GM18907 (cell line): ENCODE measurements around the gene AJM1.
"Not testable (repeated sequence)": the region's sequence is repeated elsewhere in the genome, so short reads cannot be mapped to it uniquely, and the experiment has no call there.

Source experiments
- ATAC-seq: cut with Tn5 transposase; IDR thresholded peaks from one replicate; pipeline ENCODE4 v1.9.1; 2021; ENCODE audit warnings: mild to moderate bottlenecking, moderate library complexity; ENCODE audit not compliant: unreplicated experiment

Gene AJM1

DNA sequence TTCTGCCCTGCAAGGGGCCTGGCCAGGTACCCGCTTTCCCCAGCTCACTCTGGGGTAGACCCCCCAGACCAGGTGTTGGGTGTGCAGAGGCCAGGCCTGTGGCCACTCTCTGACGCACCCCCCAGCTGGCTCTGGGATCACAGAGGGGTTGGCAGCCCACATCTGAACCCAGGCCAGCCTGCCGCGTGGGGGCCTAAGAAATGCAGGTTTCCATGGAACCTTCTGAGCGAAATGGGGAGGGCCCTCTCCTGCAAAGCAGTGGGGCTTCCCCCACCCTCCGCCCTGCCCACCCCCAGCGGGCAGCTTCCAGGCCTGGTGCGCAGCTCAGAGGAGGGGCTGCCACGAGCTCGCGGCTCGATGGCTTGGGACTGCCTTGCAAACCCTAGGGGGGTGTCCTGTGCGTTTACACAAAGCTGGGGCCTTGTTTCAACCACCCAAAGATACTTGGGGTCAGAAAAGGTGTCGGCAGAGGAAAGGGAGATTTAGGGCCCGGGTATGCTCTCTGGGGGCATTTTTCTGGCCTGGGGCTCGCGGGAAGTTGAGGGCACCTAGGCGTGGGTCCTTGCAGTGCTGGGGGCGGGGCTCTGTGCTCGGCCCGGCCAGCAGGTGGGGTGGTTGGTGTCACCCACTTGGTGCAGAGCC lies 1.0 kb downstream of the AJM1 start:
- not testable (repeated sequence) for ATAC-seq

DNA sequence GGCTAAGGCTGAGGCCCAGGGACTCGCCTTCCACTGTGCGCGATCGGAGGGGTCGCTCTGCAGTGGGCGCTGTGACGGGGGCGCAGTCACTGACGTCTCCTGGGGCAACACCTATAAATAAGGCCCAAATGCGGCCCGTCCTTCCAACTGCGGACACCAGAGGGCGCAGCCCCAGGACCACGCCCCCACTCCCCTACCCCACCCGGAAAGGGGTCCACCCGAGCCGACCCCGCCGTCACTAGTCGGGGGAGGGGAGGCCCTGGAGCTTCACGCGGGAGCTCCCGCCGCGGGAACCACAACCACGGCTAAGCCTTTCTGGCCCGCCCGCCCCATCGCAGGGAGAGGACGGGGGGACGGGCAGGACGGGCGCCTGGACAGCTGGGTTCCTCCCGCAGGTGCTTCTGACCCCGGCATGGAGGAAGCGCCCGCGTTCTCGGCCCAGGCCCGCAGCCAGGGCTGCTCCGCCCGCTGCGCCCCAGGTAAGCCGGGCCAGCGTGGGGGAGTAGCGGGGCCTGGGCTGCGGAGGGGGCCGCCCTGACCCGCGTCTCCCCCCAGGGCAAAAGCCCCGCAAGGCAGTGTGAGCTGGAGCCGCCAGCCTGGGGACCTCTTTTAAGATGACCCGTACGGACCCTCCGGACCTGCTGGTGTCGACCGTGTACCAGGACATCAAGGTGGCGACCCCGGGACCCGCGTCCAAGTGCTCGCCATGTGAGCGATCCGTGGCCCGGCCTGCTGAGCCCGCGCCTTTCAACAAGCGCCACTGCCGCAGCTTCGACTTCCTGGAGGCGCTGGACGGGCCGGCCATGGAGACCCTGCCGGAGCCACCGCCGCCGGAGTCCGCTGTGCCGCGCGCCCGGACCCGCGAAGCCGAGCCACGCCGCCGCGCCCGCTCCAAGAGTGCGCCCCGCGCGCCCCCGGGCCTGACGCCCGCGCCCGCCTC lies 1.8 kb downstream of the AJM1 start:
- not testable (repeated sequence) for ATAC-seq

DNA sequence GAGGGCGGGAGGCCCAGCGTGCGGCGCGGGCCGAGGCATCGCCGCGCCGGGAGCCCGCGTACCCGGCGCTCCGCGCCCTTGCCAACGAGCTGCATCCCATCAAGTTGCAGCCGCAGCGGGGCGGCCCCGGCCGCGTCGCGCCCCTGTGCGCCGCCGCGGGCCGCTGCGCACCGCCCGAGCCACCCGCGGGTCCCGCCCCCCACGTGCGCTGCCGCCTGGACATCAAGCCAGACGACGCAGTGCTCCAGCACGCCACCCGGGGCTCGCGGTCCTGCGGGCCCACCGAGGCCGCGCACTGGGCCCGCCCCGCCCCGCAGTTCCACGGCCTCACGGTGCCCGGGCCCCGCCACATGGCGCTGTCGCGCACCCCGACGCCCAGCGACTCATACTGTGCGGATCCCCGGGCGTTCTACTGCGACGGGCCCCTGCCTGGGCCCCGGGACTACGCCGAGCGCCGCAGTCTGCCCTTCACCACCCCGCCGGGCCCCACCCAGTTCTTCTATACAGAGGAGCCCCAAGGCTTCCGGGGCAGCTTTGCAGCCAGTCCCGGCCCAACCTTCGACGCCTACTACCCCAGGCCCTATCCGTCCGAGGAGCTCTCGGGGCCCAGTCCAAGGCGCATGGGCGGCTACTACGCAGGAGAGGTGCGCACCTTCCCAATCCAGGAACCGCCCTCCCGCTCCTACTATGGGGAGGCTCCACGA lies 2.6 kb downstream of the AJM1 start:
- ATAC-seq: no peak

DNA sequence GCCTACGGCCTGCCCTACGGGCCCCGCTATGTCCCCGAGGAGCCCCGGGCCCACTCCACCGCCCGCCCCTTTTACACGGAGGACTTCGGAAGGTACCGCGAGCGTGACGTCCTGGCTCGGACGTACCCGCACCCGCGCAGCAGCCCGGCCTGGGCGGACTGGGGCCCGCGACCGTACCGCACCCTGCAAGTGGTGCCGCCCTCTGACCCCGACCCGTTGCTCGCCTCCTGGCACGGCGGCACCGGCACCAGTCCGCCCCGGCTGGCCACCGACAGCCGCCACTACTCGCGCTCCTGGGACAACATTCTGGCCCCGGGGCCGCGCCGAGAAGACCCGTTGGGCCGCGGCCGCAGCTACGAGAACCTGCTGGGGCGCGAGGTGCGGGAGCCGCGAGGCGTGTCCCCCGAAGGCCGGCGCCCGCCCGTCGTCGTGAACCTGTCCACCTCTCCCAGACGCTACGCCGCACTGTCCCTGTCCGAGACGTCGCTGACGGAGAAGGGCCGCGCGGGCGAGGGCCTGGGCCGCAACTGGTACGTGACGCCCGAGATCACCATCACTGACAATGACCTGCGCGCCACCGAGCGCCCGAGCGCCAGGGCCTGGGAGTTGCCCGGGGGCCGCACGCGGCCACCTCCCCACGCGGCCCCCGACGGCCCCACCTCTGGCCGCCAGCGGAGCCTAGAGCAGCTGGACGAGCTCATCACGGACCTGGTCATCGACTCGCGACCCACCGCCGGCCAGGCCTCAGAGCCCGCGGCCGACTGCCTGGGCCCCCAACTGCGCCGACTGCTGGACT lies 3.4 kb downstream of the AJM1 start:
- no peak for ATAC-seq

DNA sequence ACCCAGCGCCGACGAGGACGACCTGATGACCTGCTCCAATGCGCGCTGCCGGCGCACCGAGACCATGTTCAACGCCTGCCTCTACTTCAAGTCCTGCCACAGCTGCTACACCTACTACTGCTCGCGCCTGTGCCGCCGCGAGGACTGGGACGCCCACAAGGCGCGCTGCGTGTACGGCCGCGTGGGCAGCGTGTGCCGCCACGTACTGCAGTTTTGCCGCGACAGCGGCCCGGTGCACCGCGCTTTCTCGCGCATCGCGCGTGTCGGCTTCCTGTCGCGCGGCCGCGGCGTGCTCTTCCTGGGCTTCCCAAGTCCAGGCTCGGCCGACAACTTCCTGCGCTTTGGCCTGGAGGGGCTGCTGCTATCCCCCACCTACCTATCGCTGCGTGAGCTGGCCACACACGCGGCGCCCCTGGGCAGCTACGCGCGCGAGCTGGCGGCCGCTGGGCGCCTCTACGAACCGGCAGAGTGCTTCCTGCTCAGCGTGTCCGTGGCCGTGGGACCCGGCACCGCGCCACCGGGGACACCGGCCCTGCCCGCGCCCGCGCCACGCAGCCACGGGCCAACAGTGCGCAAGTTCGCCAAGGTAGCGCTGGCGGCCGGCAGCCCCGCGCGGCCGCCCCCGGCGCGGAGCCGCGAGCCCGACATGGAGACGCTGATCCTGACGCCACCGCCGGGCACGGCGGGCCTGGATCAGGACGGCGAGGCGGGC lies 4.3 kb downstream of the AJM1 start:
- ATAC-seq: no peak

DNA sequence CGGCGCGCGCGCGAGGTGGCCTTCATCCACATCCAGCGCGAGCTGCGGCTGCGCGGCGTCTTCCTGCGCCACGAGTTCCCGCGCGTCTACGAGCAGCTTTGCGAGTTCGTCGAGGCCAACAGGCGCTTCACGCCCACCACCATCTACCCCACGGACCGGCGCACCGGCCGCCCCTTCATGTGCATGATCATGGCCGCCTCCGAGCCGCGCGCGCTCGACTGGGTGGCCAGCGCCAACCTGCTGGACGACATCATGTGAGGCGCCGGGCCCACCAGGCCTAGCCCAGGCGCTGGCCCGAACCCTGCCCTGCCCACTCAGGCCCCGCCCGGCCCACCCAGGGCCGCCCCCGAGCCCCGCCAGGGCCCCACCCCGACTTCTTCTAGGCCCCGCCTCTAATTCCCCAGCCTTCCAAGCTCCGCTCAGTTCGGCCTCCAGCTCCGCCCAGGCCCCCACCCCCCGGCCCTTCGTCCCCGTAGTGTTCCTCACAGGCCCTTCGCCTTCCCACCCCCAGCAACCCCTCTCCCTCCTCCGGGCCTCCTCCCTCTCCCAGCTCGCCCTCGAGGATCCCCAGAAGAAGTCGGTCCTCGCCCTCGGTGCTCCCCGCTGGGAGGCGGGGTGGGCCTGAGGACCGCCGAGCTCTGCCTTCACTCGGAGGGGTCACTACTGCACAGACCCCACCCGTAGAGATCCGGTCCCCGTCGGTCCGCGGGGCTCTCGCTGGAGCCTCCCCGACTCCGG lies 5.0 kb downstream of the AJM1 start:
- no peak for ATAC-seq

DNA sequence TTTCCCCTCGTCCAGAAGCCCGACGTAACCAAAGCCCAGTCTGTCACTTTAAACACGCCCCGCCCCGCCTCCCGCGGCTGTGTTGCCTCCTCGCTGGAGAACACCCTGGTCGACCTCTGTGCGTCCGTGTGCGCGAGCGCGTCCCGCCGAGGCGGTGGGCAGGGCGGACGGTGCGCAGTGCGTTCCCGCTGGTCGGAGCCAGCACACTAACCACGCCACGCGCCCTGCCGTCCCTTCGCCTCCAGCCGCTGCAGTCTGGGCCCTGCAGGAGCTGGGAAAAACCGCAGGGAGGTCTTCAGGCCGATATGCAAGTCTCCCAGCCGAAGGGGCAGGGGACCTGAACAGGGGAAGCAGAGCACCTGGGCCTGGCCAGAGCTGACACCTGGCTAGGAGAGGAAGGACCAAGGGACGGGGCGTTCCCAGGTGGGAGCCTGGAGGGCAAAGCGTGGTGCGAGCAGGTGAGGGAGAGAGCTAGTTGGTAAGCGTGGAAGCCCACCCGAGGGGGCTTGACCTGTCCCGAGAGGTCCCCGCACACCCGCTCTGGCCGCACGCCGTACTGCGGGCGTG lies 5.6 kb downstream of the AJM1 start:
- no peak for ATAC-seq

DNA sequence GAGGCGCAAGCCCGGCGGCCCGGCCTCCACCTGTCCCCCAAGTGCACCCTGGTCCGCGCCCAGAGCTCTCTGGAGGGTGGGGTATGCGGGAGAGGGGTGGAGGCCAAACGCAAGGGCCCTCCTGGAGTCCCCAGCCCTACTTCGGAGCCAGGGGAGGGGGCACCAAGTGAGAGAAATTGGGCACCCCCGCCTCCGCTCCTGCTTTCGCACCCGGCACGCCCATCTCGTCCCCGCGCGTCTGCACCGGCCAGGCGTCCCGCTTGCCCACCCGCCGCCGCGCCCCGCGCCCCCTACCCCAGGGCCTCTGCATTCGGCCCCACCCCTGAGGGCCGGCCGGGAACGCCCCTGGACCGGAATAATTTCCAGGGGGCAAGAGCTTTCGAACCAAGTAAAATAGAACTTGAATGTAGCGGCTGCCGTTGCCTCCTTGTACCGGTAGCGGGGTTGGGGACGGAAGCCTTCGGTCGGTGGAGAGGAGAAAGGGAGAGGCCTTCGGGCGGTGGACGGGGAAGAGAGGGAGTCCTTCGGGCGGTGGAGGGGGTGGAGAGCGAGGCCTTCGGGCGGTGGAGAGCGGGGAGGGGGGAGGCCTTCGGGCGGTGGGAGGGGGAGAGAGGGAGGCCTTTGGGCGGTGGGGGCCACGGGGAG lies 6.2 kb downstream of the AJM1 start:
- ATAC-seq: no peak

DNA sequence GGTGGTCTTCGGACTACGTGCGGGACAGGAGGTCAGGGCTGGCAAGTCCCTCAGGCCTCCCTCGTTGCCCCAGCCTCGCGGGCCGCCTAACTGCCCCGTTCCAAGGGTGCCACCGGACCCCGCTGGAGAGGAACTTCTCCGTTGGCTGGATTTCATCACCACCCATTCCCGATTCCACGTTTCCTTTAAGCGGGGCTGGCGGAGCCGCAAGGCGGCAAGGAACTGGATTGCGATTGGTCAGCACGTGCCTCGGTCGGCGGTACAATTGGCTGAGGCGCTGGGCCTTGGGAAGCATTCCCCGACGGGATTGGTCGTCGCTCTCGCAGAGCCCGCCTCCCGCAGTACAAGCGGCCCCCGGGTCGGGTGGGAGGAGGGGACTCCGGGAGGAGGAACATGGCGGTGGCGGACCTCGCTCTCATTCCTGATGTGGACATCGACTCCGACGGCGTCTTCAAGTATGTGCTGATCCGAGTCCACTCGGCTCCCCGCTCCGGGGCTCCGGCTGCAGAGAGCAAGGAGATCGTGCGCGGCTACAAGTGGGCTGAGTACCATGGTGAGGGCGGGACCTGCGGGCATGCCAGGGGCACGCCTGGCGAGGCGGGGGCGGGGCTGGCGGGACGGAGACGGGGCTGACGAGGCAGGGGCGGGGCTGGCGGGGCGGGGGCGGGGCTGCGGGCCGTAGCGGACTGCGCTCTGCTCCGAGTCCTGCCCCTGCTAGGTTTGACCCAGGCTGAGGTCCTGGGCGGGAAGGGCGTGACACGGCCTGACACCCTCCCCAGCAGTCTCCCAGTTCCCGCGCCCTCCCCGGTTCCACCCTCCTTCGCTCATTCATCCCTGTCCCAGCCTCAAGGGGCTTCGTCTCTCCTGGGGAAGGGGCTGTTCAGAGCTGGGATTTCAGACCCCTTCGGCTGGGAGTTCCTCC lies 7.0 kb downstream of the AJM1 start, which contains the start of gene PHPT1:
Gene PHPT1, plus strand, starts transcription at position 372 of the 922 bp plus-strand sequence. Its CDS starts 22 bp downstream, at position 394.
- ATAC-seq: peak; percentile 79

DNA sequence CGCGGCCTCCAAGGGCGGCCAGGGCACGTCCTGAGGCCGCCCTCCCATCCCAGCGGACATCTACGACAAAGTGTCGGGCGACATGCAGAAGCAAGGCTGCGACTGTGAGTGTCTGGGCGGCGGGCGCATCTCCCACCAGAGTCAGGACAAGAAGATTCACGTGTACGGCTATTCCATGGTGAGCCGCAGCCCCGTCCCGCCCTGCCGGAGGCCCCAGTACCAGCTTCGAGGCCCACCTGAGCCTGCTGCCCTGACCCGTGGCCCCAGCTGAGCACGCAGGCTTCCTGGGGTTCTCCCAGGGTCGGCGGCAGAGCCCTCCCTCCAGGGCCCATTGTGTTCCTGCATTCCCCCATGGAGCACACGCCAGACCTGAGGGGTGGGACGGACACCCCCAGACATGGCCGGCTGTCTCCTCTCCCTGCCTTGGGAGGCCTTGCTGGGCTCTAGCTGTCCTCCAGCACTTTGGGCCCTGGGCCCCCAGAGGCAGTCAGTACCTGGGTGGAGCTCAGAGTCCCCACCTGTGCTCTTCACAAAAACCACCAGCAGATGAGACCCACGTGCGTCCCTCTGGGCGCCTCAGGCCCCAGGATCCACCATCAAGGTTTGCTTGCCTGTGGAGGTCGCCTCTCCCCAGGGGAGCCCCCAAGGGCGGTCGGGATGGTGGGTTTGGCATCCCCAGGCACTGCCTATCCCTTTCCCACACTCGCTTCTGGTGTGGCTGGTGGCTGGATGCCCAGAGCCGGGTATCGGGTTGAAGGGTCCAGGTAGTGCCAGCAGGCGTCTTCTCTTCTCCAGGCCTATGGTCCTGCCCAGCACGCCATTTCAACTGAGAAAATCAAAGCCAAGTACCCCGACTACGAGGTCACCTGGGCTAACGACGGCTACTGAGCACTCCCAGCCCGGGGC lies 7.9 kb downstream of the AJM1 start:
- no peak for ATAC-seq

DNA sequence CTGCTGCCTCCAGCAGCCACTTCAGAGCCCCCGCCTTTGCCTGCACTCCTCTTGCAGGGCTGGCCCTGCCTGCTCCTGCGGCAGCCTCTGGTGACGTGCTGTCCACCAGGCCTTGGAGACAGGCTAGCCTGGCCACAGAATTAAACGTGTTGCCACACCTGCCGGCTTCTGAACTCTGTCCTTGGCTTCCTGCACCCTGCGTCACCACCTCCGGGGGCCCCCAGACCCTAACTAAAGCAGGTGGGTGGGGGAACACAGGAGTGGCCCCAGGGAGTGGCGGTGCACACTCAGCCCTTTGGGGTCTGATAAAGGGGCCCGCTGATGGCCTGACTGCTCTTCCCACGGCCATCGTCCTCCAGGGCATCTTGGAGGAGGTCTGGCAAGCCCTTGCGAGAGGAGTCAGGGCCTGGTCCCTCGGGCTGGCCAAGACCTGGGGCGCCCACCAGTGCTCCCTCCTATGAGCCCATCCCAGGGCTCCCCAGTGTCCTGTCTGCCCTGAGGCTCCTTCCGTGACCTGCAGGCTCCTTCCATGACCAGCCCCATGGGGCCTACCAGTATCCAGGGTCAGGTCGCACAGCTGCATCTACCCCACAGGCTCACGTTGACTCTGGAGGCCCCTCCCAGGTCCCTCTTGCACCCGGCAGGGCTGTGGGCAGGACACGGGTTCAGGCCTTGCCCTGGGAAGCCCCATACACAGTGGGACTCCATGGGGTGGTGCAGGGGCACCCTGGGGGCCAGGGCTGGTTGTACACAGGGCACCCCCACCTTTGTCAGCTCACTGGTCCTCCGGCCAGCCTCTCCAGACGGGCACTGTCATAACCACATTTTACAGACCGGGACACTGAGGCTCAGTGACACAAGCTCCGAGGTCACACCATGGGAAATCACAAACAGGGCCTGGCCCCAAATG lies 8.8 kb downstream of the AJM1 start:
- ATAC-seq: no peak

DNA sequence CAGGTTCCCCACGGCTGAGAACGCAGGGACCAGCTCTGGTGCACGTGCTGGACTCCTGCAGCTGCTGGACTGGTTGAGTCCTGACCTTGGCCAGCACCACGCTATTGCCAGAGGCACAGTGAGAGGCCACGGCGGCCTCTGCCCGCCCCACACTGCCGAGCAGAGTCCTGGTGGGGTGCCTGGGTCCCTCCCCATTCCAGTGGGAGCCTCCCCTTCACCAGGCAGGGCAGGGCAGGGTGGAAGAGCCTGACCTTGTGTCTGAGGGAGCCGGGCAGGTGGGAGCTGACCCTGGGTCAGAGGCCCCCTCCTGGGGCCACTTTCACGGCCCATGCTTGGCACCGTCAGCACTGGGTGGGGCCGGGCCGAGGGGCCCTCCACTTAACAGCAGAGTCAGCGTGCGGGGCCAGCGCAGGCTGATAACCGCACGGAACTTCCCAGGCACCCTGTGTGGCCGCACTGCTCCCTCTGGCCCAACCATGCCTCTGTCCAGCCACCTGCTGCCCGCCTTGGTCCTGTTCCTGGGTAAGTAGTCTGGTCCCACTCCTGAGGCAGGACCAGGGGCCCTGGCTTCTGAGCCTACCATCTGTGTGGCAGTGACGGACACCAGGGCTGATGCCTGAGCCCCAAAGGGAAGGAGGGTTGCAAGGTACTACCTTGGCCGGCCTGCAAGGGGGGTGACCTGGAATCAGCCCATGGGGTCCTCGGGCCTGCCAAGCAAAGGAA lies 9.8 kb downstream of the AJM1 start, which contains the start of gene MAMDC4:
Gene MAMDC4, plus strand, starts transcription at position 406 of the 723 bp plus-strand sequence. Its CDS starts 71 bp downstream, at position 477.
- ATAC-seq: no peak

DNA sequence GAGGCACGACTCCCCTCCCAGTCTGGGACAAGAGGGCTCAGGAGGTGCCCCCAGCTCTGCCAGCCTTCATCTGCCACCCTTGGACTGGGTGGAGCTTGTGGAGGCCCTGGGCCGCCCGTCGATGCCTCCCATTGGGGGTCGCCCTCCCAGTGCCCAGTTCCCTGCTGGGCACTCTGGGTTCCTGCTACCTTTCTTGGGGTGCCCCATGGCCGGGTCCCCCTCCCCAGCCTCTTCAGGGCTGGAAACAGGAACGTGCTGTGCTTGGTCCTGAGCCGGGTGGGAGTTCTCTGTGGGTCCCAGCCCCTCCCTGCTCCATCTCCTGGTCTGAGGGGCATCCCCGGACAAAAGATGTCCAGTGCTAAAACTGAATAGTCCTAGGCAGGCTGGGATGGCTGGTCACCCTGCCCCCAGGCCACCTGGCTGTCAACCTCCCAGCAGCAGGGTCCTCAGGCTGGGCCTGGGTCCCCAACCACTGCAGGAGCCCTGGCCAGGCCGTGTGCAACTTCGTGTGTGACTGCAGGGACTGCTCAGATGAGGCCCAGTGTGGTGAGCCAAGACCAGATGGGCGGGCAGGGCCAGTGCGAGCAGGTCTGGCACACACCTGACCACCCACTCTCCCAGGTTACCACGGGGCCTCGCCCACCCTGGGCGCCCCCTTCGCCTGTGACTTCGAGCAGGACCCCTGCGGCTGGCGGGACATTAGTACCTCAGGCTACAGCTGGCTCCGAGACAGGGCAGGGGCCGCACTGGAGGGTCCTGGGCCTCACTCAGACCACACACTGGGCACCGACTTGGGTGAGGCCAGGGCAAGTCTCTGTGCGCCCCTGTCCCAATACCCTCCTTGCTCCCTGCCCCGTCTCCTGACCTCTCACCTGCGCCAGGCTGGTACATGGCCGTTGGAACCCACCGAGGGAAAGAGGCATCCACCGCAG lies 10.7 kb downstream of the AJM1 start:
- ATAC-seq: no peak
